Measurements from ENCODE around the gene NFATC4.
A peak's percentile ranks its signal among the peaks of the same experiment; 100 is the strongest.

The NFATC4 gene

DNA sequence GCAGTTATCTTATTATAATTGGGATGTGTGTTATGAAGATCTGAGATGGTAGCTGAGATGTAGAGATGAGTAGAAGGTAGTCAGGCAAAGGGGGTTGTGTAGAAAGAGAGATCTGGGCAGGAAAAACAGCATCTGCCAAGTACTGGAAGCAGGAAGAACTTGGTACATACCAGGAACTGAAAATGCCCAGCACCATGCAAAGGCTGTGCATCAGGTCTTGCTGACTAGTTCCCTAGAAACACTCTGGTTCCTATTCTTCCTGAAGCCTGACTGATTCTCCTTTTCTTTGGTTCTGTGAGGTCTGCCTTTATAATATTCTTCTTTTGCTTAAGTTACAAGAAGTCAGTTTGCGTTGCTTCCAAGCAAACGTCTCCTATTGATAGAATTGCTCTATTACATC is 6.7 kb upstream of the NFATC4 start:
- Histone ChIP-seq H3K4me1 (ENCODE audit: control insufficient read depth, low read depth, low read length) (peaks cover 9% of the 10 kb centered on the region), H3K27ac (ENCODE audit: low read length) (no peak overlapping the region), H3K36me3 (ENCODE audit: control insufficient read depth, low read depth, low read length) (no peaks in the 10 kb centered on the region), H3K9me3 (ENCODE audit: control insufficient read depth, low read depth, low read length) (no peaks in the 10 kb centered on the region), H3K9ac (ENCODE audit: low read length) (no peak overlapping the region), H3K27me3 (ENCODE audit: control insufficient read depth, insufficient read depth, low read length) (peaks cover 36% of the 10 kb centered on the region), H3K4me3 (ENCODE audit: low read length) (no peak overlapping the region)

GRCh38 chr14:24362241-24362960 is 5.6 kb upstream of the NFATC4 start:
- H3K9ac ChIP-seq (ENCODE audit: low read length): no peak overlapping the region

GRCh38 chr14:24363401-24363800 is 4.6 kb upstream of the NFATC4 start:
- Histone ChIP-seq H3K9me3 (ENCODE audit: control insufficient read depth, low read depth, low read length) (no peaks in the 10 kb centered on the region), H3K36me3 (ENCODE audit: control insufficient read depth, low read depth, low read length) (no peaks in the 10 kb centered on the region), H3K27ac (ENCODE audit: low read length) (no peak overlapping the region), H3K4me3 (ENCODE audit: low read length) (no peak overlapping the region), H3K27me3 (ENCODE audit: control insufficient read depth, insufficient read depth, low read length) (peaks cover 29% of the 10 kb centered on the region), H3K9ac (ENCODE audit: low read length) (no peak overlapping the region), H3K4me1 (ENCODE audit: control insufficient read depth, low read depth, low read length) (peaks cover 9% of the 10 kb centered on the region)

More at GRCh38 chr14:24362241-24362960, 5.6 kb upstream of the NFATC4 start:
- peaks cover 32% of the 10 kb centered on the region for H3K27me3 ChIP-seq (ENCODE audit: control insufficient read depth, insufficient read depth, low read length)
- H3K27ac ChIP-seq (ENCODE audit: low read length): no peak overlapping the region
- H3K36me3 ChIP-seq (ENCODE audit: control insufficient read depth, low read depth, low read length): no peaks in the 10 kb centered on the region
- no peaks in the 10 kb centered on the region for H3K9me3 ChIP-seq (ENCODE audit: control insufficient read depth, low read depth, low read length)
- peaks cover 9% of the 10 kb centered on the region for H3K4me1 ChIP-seq (ENCODE audit: control insufficient read depth, low read depth, low read length)
- H3K4me3 ChIP-seq (ENCODE audit: low read length): no peak overlapping the region

DNA sequence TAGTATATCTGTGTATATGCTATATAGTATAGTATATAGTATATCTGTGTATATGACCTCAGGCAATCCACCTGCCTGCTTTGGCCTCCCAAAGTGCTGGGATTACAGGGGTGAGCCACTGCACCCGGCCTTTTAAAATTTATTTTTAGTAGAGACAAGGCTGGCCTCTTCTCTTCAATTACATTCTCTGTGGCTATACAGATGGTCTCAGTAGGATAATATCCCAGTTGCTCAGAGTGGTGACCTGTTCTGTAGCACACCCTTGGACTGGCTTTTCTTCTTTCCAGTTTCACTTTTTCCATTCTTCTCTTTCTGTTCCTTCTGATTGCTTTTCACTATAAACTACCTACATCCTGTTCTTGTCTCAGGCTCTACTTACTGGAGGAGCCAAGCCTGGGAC is 3.1 kb upstream of the NFATC4 start:
- no peak overlapping the region for H3K27ac ChIP-seq (ENCODE audit: low read length)
- no peaks in the 10 kb centered on the region for H3K9me3 ChIP-seq (ENCODE audit: control insufficient read depth, low read depth, low read length)
- peaks cover 28% of the 10 kb centered on the region for H3K27me3 ChIP-seq (ENCODE audit: control insufficient read depth, insufficient read depth, low read length)
- H3K4me1 ChIP-seq (ENCODE audit: control insufficient read depth, low read depth, low read length): peaks cover 15% of the 10 kb centered on the region
- H3K4me3 ChIP-seq (ENCODE audit: low read length): no peak overlapping the region
- H3K9ac ChIP-seq (ENCODE audit: low read length): no peak overlapping the region
- H3K36me3 ChIP-seq (ENCODE audit: control insufficient read depth, low read depth, low read length): no peaks in the 10 kb centered on the region

GRCh38 chr14:24365600-24366412 is 2.2 kb upstream of the NFATC4 start:
- H3K9me3 ChIP-seq (ENCODE audit: control insufficient read depth, low read depth, low read length): no peaks in the 10 kb centered on the region
- H3K36me3 ChIP-seq (ENCODE audit: control insufficient read depth, low read depth, low read length): no peaks in the 10 kb centered on the region
- H3K4me3 ChIP-seq (ENCODE audit: low read length): peak overlapping the region; percentile 67
- peaks cover 15% of the 10 kb centered on the region for H3K4me1 ChIP-seq (ENCODE audit: control insufficient read depth, low read depth, low read length)
- H3K9ac ChIP-seq (ENCODE audit: low read length): peak overlapping the region; percentile 32
- H3K27ac ChIP-seq (ENCODE audit: low read length): no peak overlapping the region
- peaks cover 25% of the 10 kb centered on the region for H3K27me3 ChIP-seq (ENCODE audit: control insufficient read depth, insufficient read depth, low read length)

GRCh38 chr14:24366413-24366720 is 1.6 kb upstream of the NFATC4 start:
- H3K36me3 ChIP-seq (ENCODE audit: control insufficient read depth, low read depth, low read length): no peaks in the 10 kb centered on the region
- H3K9ac ChIP-seq (ENCODE audit: low read length): peak overlapping the region; percentile 32
- no peak overlapping the region for H3K27ac ChIP-seq (ENCODE audit: low read length)
- peaks cover 20% of the 10 kb centered on the region for H3K27me3 ChIP-seq (ENCODE audit: control insufficient read depth, insufficient read depth, low read length)
- H3K4me1 ChIP-seq (ENCODE audit: control insufficient read depth, low read depth, low read length): peaks cover 15% of the 10 kb centered on the region
- no peaks in the 10 kb centered on the region for H3K9me3 ChIP-seq (ENCODE audit: control insufficient read depth, low read depth, low read length)
- H3K4me3 ChIP-seq (ENCODE audit: low read length): peak overlapping the region; percentile 67

- peaks cover 15% of the 10 kb centered on the region for H3K27me3 ChIP-seq (ENCODE audit: control insufficient read depth, insufficient read depth, low read length)
- H3K4me1 ChIP-seq (ENCODE audit: control insufficient read depth, low read depth, low read length): peaks cover 15% of the 10 kb centered on the region
- H3K27ac ChIP-seq (ENCODE audit: low read length): peak overlapping the region; percentile 11
Observed at GRCh38 chr14:24366721-24367513, 1.1 kb upstream of the NFATC4 start.

GRCh38 chr14:24368212-24368561 is 203 bp downstream of the NFATC4 start:
- Histone ChIP-seq H3K4me1 (ENCODE audit: control insufficient read depth, low read depth, low read length) (peaks cover 15% of the 10 kb centered on the region), H3K4me3 (ENCODE audit: low read length) (peak overlapping the region; percentile 67), H3K27ac (ENCODE audit: low read length) (no peak overlapping the region), H3K9me3 (ENCODE audit: control insufficient read depth, low read depth, low read length) (no peaks in the 10 kb centered on the region), H3K27me3 (ENCODE audit: control insufficient read depth, insufficient read depth, low read length) (peaks cover 6% of the 10 kb centered on the region), H3K9ac (ENCODE audit: low read length) (peak overlapping the region; percentile 74), H3K36me3 (ENCODE audit: control insufficient read depth, low read depth, low read length) (peaks cover 4% of the 10 kb centered on the region)

More at GRCh38 chr14:24366721-24367513, 1.1 kb upstream of the NFATC4 start:
- no peaks in the 10 kb centered on the region for H3K9me3 ChIP-seq (ENCODE audit: control insufficient read depth, low read depth, low read length)
- H3K36me3 ChIP-seq (ENCODE audit: control insufficient read depth, low read depth, low read length): no peaks in the 10 kb centered on the region
- H3K4me3 ChIP-seq (ENCODE audit: low read length): peak overlapping the region; percentile 67
- peak overlapping the region; percentile 54 for H3K9ac ChIP-seq (ENCODE audit: low read length)

DNA sequence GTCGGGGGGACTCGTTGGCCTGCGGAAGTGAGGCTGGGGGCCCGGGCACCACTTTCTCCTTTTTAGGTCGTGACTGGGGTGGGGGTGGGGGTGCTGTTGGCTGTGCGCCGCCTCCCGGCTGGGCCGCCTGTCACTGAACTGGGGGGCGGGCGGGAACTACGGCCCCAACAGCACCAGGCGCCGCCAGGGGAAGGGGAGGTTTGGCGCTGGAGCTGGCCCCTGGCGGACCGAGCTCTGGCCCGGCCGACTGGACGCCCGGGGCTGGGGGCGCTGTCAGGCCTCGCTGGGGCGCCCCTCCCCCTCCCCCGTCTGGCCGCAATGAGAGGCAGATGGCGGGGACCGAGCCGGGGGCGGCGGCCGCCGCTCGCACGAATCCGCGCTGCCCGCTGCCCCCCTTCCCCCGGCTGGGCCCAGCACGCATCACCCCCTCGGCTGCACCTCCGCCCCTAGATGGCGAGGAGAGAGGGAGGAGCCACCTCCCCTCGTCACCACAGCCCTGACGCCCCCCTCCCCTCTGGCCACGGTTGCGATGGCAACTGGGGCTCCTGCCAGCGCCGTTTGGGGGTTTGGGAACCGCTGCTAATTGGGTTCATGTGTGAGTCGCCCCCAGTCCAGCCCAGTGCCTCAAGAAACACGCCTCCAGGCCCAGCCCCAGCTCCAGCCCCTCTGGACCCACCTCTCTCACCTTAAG is 723 bp downstream of the NFATC4 start:
- Histone ChIP-seq H3K27ac (ENCODE audit: low read length) (no peak overlapping the region), H3K4me1 (ENCODE audit: control insufficient read depth, low read depth, low read length) (peaks cover 15% of the 10 kb centered on the region), H3K4me3 (ENCODE audit: low read length) (peak overlapping the region; percentile 67), H3K9ac (ENCODE audit: low read length) (peak overlapping the region; percentile 74), H3K9me3 (ENCODE audit: control insufficient read depth, low read depth, low read length) (no peaks in the 10 kb centered on the region), H3K27me3 (ENCODE audit: control insufficient read depth, insufficient read depth, low read length) (peaks cover 6% of the 10 kb centered on the region), H3K36me3 (ENCODE audit: control insufficient read depth, low read depth, low read length) (peaks cover 9% of the 10 kb centered on the region)

DNA sequence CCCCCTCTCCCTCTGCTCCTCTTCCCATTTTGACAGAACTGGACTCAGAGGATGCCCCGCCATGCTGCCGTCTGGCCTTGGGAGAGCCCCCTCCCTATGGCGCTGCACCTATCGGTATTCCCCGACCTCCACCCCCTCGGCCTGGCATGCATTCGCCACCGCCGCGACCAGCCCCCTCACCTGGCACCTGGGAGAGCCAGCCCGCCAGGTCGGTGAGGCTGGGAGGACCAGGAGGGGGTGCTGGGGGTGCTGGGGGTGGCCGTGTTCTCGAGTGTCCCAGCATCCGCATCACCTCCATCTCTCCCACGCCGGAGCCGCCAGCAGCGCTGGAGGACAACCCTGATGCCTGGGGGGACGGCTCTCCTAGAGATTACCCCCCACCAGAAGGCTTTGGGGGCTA is 1.5 kb downstream of the NFATC4 start:
- Histone ChIP-seq H3K27ac (ENCODE audit: low read length) (no peak overlapping the region), H3K36me3 (ENCODE audit: control insufficient read depth, low read depth, low read length) (peaks cover 16% of the 10 kb centered on the region), H3K4me3 (ENCODE audit: low read length) (peak overlapping the region; percentile 67), H3K9ac (ENCODE audit: low read length) (peak overlapping the region; percentile 45), H3K4me1 (ENCODE audit: control insufficient read depth, low read depth, low read length) (peaks cover 15% of the 10 kb centered on the region), H3K9me3 (ENCODE audit: control insufficient read depth, low read depth, low read length) (no peaks in the 10 kb centered on the region), H3K27me3 (ENCODE audit: control insufficient read depth, insufficient read depth, low read length) (peaks cover 6% of the 10 kb centered on the region)
